K562 (cell line): ENCODE results near the gene MTRFR. TPM values are rescaled to one million over a fixed set of nuclear protein-coding genes. Genes with fewer than 3 reads are reported as not detected.

ENCODE experiments used
- BCOR ChIP-seq: fragments of 450-650 bp; IDR thresholded peaks from 2 replicates; pipeline ENCODE4 v1.6.1; 2016
- EHMT2 ChIP-seq: fragments of 450-650 bp; IDR thresholded peaks from 2 replicates; pipeline ENCODE4 v1.6.1; 2018; ENCODE audit warnings: antibody characterized with exemption
- ELF1 ChIP-seq: fragments of 200-800 bp; sonication (Bioruptor generic); IDR thresholded peaks from 2 replicates; pipeline ENCODE4 v1.6.1; 2016; ENCODE audit warnings: missing genetic modification characterization, missing compliant biosample characterization
- ESRRA ChIP-seq: fragments of 450-650 bp; IDR thresholded peaks from 2 replicates; pipeline ENCODE4 v1.6.1; 2014; ENCODE audit warnings: low read depth, mild to moderate bottlenecking, moderate library complexity, borderline replicate concordance
- FOSL1 ChIP-seq: fragments of 200-800 bp; sonication (Bioruptor generic); conservative IDR thresholded peaks from 2 replicates; pipeline ENCODE4 v1.6.1; 2016; ENCODE audit warnings: missing genetic modification characterization, missing compliant biosample characterization
- FOXP1 ChIP-seq: sonication (generic); formaldehyde crosslinking; IDR thresholded peaks from 2 replicates; pipeline ENCODE4 v1.8.0; 2022; ENCODE audit warnings: mild to moderate bottlenecking, missing genetic modification reagents
- KAT2B ChIP-seq: IDR thresholded peaks from one replicate; pipeline ENCODE4 v1.6.1; 2012; ENCODE audit warnings: low read depth, mild to moderate bottlenecking, control low read depth, inconsistent platforms, low read length, moderate library complexity
- KLF6 ChIP-seq: fragments of 250-450 bp; sonication (Bioruptor Pico); IDR thresholded peaks from 2 replicates; pipeline ENCODE4 v1.4.0; 2020; ENCODE audit warnings: mild to moderate bottlenecking, moderate library complexity, borderline replicate concordance
- MBD2 ChIP-seq: sonication (generic); IDR thresholded peaks from 2 replicates; pipeline ENCODE4 v1.6.1; 2016; ENCODE audit warnings: low read depth, borderline replicate concordance
- MYBL2 ChIP-seq, 2 experiments: fragments of 450-650 bp in 1 of 2; sonication (generic) in 1 of 2; formaldehyde crosslinking in 1 of 2; IDR thresholded peaks; 2 replicates each; pipeline versions ENCODE4 v1.6.1 to v1.8.1; 2017 to 2022; ENCODE audit warnings: borderline replicate concordance in 1 of 2, inconsistent platforms in 1 of 2, low read depth in 1 of 2, mild to moderate bottlenecking in 1 of 2, missing genetic modification reagents in 1 of 2, moderate library complexity in 1 of 2
- NR2C2 ChIP-seq, 2 experiments: fragments of 200-800 bp in 1 of 2; sonication (Bioruptor generic) in 1 of 2; sonication (generic) in 1 of 2; formaldehyde crosslinking in 1 of 2; IDR thresholded peaks; 2 replicates each; pipeline versions ENCODE4 v1.6.1 to v1.8.0; 2016 to 2022; ENCODE audit warnings: mild to moderate bottlenecking in 1 of 2, missing compliant biosample characterization in 1 of 2, missing genetic modification characterization in 1 of 2, missing genetic modification reagents in 1 of 2
- SIN3A ChIP-seq, 2 experiments: fragments of 150-350 bp in 1 of 2; IDR thresholded peaks; 2 replicates each; pipeline ENCODE4 v1.6.1; 2011 to 2016; ENCODE audit warnings: borderline replicate concordance in 2 of 2, low read depth in 2 of 2, low read length in 2 of 2, mild to moderate bottlenecking in 2 of 2, moderate library complexity in 2 of 2; ENCODE audit not compliant: control insufficient read depth in 1 of 2
- SMARCA4 ChIP-seq: fragments of 450-650 bp; IDR thresholded peaks from 2 replicates; pipeline ENCODE4 v1.6.1; 2016
- SNRNP70 ChIP-seq: fragments of 200-400 bp; formaldehyde crosslinking; optimal IDR thresholded peaks from 2 replicates; pipeline ENCODE3; 2017; ENCODE audit warnings: low read depth, low read length
- SOX6 ChIP-seq: fragments of 450-650 bp; IDR thresholded peaks from 2 replicates; pipeline ENCODE4 v1.6.1; 2014; ENCODE audit warnings: mild to moderate bottlenecking
- SRSF9 ChIP-seq: fragments of 200-400 bp; formaldehyde crosslinking; IDR thresholded peaks from 2 replicates; pipeline ENCODE4 v1.6.1; 2017; ENCODE audit warnings: low read depth, low read length, borderline replicate concordance
- TBP ChIP-seq: optimal IDR thresholded peaks from 2 replicates; pipeline ENCODE3; 2011; ENCODE audit warnings: low read depth, low read length, improper control_type of control experiment
- TEAD1 ChIP-seq, 2 experiments: fragments of 450-650 bp in 1 of 2; sonication (generic) in 1 of 2; formaldehyde crosslinking; IDR thresholded peaks; 2 replicates each; pipeline versions ENCODE4 v1.4.0 to v1.8.0; 2020 to 2022; ENCODE audit warnings: mild to moderate bottlenecking in 2 of 2, missing genetic modification reagents in 1 of 2
- ZNF785 ChIP-seq: fragments of 250-450 bp; sonication (Bioruptor Pico); IDR thresholded peaks from 2 replicates; pipeline ENCODE4 v1.4.0; 2020; ENCODE audit warnings: mild to moderate bottlenecking
- polyA plus RNA-seq, 8 experiments: library from polyadenylated mRNA; depleted of rRNA in 4 of 8; stranded (reverse) in 5 of 8; unstranded in 3 of 8; fragments of >200 nt; fragmentation: Nextera tagmentation in 2 of 8; fragmentation: Illumina TruSeq in 1 of 8; extraction: Ambion mirVana in 2 of 8; extraction: Trizol in 1 of 8; gene quantifications; 2 replicates each; pipeline versions ENCODE4 v1.2.1 to v1.2.3, GENCODE V29; 2011 to 2014; ENCODE audit warnings: inconsistent platforms in 1 of 8, missing spikeins in 1 of 8
- total RNA-seq, 7 experiments: library from RNA; depleted of rRNA in 6 of 7; stranded (reverse); fragments of >200 nt in 6 of 7; fragmentation: Illumina TruSeq in 2 of 7; extraction: Trizol in 2 of 7; gene quantifications; 2 replicates each; pipeline versions ENCODE4 v1.2.1 to v1.2.3, GENCODE V29; 2011 to 2021; ENCODE audit warnings: low replicate concordance in 1 of 7
- TF ChIP-seq, protein P1 (sequence below): sonication (generic); formaldehyde crosslinking; IDR thresholded peaks from 2 replicates; pipeline ENCODE4 v1.9.0; 2022; ENCODE audit warnings: mild to moderate bottlenecking, missing genetic modification reagents
- TF ChIP-seq, protein P2 (sequence below): sonication (generic); formaldehyde crosslinking; IDR thresholded peaks from 2 replicates; pipeline ENCODE4 v1.8.1; 2022; ENCODE audit warnings: missing genetic modification reagents
- TF ChIP-seq, protein P3 (sequence below), 2 experiments: fragments of 450-650 bp; IDR thresholded peaks; 2 replicates each; pipeline ENCODE4 v1.6.1; 2016
- TF ChIP-seq, protein P4 (sequence below): fragments of 250-450 bp; sonication (Bioruptor Pico); IDR thresholded peaks from 2 replicates; pipeline ENCODE4 v1.8.0; 2021; ENCODE audit warnings: borderline replicate concordance, mild to moderate bottlenecking, moderate library complexity; ENCODE audit not compliant: poor library complexity, severe bottlenecking

Gene MTRFR
- total and polyA plus RNA-seq, 9 of the 15 experiments (the other 6 are each of a cell fraction or from before 2014, with no cell fraction given): 16.7 to 55.6 (median 34.7) TPM

DNA sequence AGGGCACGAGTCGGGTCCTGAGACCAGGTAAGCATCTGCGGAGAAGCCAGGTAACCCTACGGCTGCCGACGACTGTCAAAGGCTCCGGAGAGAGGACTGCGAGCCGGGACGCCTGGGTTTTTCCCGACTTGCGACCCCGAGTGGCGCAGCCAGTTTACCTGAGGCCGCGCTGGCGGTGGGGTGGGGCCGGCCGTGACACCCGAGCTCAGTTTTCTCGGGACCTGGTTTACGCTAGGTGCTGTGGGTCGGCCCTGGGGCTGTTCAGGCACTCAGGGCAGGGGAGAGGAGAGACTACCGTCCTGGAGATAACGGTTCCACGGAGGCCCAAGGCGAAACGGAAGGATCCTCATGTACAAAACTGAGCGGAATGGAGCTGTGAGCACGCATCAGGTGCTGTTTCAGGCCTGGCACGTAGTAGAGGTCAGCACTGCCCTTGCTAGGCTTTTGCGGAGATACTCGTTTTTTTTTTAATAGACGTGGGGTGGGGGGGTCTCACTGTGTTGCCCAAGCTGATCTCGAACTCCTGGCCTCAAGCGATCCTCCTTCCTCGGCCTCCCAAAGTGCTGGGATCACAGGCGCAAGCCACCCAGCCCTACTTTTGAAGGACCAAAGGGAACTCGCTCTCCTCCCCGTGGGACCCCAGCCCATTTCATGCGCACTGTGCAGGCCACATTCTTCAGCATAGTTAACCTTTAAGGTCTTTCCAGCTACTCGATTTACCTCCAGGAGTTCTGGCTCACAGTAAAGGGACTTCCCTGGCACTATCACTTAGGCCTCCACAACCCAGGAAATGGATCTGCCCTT, 471 bp downstream of the MTRFR start (continued):
- TF ChIP-seq, protein P1, sequence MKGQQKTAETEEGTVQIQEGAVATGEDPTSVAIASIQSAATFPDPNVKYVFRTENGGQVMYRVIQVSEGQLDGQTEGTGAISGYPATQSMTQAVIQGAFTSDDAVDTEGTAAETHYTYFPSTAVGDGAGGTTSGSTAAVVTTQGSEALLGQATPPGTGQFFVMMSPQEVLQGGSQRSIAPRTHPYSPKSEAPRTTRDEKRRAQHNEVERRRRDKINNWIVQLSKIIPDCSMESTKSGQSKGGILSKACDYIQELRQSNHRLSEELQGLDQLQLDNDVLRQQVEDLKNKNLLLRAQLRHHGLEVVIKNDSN (CRISPR knock-in tag): no peak
- peak; percentile 75; the same call in 1 of the 2 replicates for TF ChIP-seq NR2C2 (CRISPR knock-in tag; IDR thresholded peaks at IDR 0.05)
- TF ChIP-seq NR2C2 (tag; IDR thresholded peaks at IDR 0.05): no peak
- no peak for TF ChIP-seq TBP
- TF ChIP-seq ESRRA: peak; percentile 9; the same call in 1 of the 2 replicates
- no peak for TF ChIP-seq FOSL1 (tag)
- peak in 1 of 2 experiments; percentile 16; a peak in 1 of 4 replicates for TF ChIP-seq SIN3A (IDR thresholded peaks at IDR 0.05; ENCODE audit: borderline replicate concordance in 2 of 2, control insufficient read depth in 1 of 2, low read depth in 2 of 2, low read length in 2 of 2)
- no peak for TF ChIP-seq ZNF785 (CRISPR knock-in tag)
- TF ChIP-seq, protein P2, sequence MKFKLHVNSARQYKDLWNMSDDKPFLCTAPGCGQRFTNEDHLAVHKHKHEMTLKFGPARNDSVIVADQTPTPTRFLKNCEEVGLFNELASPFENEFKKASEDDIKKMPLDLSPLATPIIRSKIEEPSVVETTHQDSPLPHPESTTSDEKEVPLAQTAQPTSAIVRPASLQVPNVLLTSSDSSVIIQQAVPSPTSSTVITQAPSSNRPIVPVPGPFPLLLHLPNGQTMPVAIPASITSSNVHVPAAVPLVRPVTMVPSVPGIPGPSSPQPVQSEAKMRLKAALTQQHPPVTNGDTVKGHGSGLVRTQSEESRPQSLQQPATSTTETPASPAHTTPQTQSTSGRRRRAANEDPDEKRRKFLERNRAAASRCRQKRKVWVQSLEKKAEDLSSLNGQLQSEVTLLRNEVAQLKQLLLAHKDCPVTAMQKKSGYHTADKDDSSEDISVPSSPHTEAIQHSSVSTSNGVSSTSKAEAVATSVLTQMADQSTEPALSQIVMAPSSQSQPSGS (CRISPR knock-in tag): no peak
- TF ChIP-seq, protein P3, sequence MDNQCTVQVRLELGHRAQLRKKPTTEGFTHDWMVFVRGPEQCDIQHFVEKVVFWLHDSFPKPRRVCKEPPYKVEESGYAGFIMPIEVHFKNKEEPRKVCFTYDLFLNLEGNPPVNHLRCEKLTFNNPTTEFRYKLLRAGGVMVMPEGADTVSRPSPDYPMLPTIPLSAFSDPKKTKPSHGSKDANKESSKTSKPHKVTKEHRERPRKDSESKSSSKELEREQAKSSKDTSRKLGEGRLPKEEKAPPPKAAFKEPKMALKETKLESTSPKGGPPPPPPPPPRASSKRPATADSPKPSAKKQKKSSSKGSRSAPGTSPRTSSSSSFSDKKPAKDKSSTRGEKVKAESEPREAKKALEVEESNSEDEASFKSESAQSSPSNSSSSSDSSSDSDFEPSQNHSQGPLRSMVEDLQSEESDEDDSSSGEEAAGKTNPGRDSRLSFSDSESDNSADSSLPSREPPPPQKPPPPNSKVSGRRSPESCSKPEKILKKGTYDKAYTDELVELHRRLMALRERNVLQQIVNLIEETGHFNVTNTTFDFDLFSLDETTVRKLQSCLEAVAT (IDR thresholded peaks at IDR 0.05): peak in 1 of 2 experiments; percentile 54; a peak in 1 of 4 replicates
- no peak for TF ChIP-seq KAT2B
- peak; percentile 85; the same call in 1 of the 2 replicates for TF ChIP-seq KLF6 (CRISPR knock-in tag)
- TF ChIP-seq, protein P4, sequence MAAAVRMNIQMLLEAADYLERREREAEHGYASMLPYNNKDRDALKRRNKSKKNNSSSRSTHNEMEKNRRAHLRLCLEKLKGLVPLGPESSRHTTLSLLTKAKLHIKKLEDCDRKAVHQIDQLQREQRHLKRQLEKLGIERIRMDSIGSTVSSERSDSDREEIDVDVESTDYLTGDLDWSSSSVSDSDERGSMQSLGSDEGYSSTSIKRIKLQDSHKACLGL (CRISPR knock-in tag): no peak
- peak; percentile 56; the same call in 1 of the 2 replicates for TF ChIP-seq FOXP1 (CRISPR knock-in tag)
- no peak for TF ChIP-seq SOX6
- TF ChIP-seq EHMT2: no peak
- no peak for TF ChIP-seq MBD2
- 0 out of 4 replicates have a peak, but pooled peaks of 1 of the 2 experiments have one; percentile 36 for TF ChIP-seq TEAD1 (CRISPR knock-in tag; IDR thresholded peaks at IDR 0.05)
- TF ChIP-seq ELF1 (tag): no peak
- no peak for TF ChIP-seq SNRNP70
- TF ChIP-seq MYBL2 (IDR thresholded peaks at IDR 0.05; ENCODE audit: low read depth): no peak
- TF ChIP-seq MYBL2 (CRISPR knock-in tag; IDR thresholded peaks at IDR 0.05; ENCODE audit: borderline replicate concordance): no peak
- TF ChIP-seq BCOR: peak; percentile 60
- peak; percentile 45; the same call in 1 of the 2 replicates for TF ChIP-seq SMARCA4
- TF ChIP-seq SRSF9: no peak
